Measurements from ENCODE around the gene SPATA6. TPM values are rescaled to one million over a fixed set of nuclear protein-coding genes. Genes with fewer than 3 reads are reported as not detected.

Gene SPATA6
- total and polyA plus RNA-seq, 2 of the 13 experiments (the other 11 are each of a cell fraction or from before 2014, with no cell fraction given), result 0.81 to 3.3 TPM

- no peak overlapping the region for H2AFZ ChIP-seq (ENCODE audit: low read length)
- no peak overlapping the region for H3K9ac ChIP-seq (ENCODE audit: insufficient read depth, low read depth, low read length)
- no peak overlapping the region for H3K4me3 ChIP-seq (replicated peaks in 1 of 3; ENCODE audit: insufficient read depth in 1 of 3, low read depth in 2 of 3, low read length in 3 of 3)
- intact Hi-C loops (cut with micrococcal nuclease; ENCODE audit: unreplicated experiment) (no loop called here), in situ Hi-C loops (cut with HindIII; ENCODE audit: extremely low pct_ligation_motif_present, low pct_unique_long_range_greater_than_20kb) (no loop called here)
- no peaks in the 10 kb centered on the region for H4K20me1 ChIP-seq (ENCODE audit: insufficient read depth, low read length)
- 67% methylated on average over 2 of the region's 2 CpGs for whole genome bisulfite sequencing (ENCODE audit: low lambda C conversion rate)
- TF ChIP-seq NFE2L2 (IDR thresholded peaks at IDR 0.05; ENCODE audit: low read length) (peak; percentile 88), MAFF (IDR thresholded peaks at IDR 0.05; ENCODE audit: low read depth, low read length) (peak; percentile 75), DRAP1 (CRISPR knock-in tag; IDR thresholded peaks at IDR 0.05) (no peak), MAFK (conservative IDR thresholded peaks at IDR 0.05 in 1 of 2, IDR thresholded peaks at IDR 0.05 in 1 of 2; ENCODE audit: low read length in 2 of 2) (peak; percentile 74 to 85)
- DNase-seq (ENCODE audit: low spot score) (no peak), FAIRE-seq (no peak), ATAC-seq (no peak)
- no peaks in the 10 kb centered on the region for H3K79me2 ChIP-seq (ENCODE audit: insufficient read depth, low read length)
- H3K27ac ChIP-seq (ENCODE audit: extremely low read length, insufficient read depth, low read length), result no peak overlapping the region
- no peaks in the 10 kb centered on the region for H3K4me1 ChIP-seq (ENCODE audit: insufficient read depth, low read length)
- H3K27me3 ChIP-seq (ENCODE audit: control insufficient read depth in 1 of 2, insufficient read depth in 2 of 2, low read length in 2 of 2), result no peaks in the 10 kb centered on the region
- H3K4me2 ChIP-seq (ENCODE audit: low read depth, low read length), result no peak overlapping the region
- no TSS peak for BruUV-seq (replicated peaks)
- H3K36me3 ChIP-seq (replicated peaks in 1 of 2; ENCODE audit: control insufficient read depth in 1 of 2, insufficient read depth in 2 of 2, low read length in 2 of 2), result no peaks in the 10 kb centered on the region
- H3K9me3 ChIP-seq (ENCODE audit: low read length), result no peaks in the 10 kb centered on the region
- ChIA-PET CTCF (ENCODE audit: low intra/inter-chr PET ratio, low total read pairs) (no interaction called here), POLR2A (no interaction called here)
Measured at GRCh38 chr1:48396208-48396607, 75.8 kb downstream of the SPATA6 start.

- Histone ChIP-seq H3K4me3 (replicated peaks in 1 of 3; ENCODE audit: insufficient read depth in 1 of 3, low read depth in 2 of 3, low read length in 3 of 3) (no peak overlapping the region), H2AFZ (ENCODE audit: low read length) (no peak overlapping the region), H3K9me3 (ENCODE audit: low read length) (no peaks in the 10 kb centered on the region), H3K27me3 (ENCODE audit: control insufficient read depth in 1 of 2, insufficient read depth in 2 of 2, low read length in 2 of 2) (no peaks in the 10 kb centered on the region), H3K36me3 (replicated peaks in 1 of 2; ENCODE audit: control insufficient read depth in 1 of 2, insufficient read depth in 2 of 2, low read length in 2 of 2) (no peaks in the 10 kb centered on the region), H3K27ac (ENCODE audit: extremely low read length, insufficient read depth, low read length) (no peak overlapping the region), H3K4me2 (ENCODE audit: low read depth, low read length) (no peak overlapping the region), H3K9ac (ENCODE audit: insufficient read depth, low read depth, low read length) (no peak overlapping the region), H3K4me1 (ENCODE audit: insufficient read depth, low read length) (no peaks in the 10 kb centered on the region), H3K79me2 (ENCODE audit: insufficient read depth, low read length) (no peaks in the 10 kb centered on the region), H4K20me1 (ENCODE audit: insufficient read depth, low read length) (no peaks in the 10 kb centered on the region)
- in situ Hi-C loops (cut with HindIII; ENCODE audit: extremely low pct_ligation_motif_present, low pct_unique_long_range_greater_than_20kb), result no loop called here
- BruUV-seq (replicated peaks), result no TSS peak
- POLR2A ChIA-PET, result no interaction called here
- intact Hi-C loops (cut with micrococcal nuclease; ENCODE audit: unreplicated experiment), result no loop called here
- 75% methylated on average over 2 of the region's 2 CpGs for WGBS (ENCODE audit: low lambda C conversion rate)
- no peak for DNase-seq (ENCODE audit: low spot score)
- TF ChIP-seq ZBTB7B (CRISPR knock-in tag; IDR thresholded peaks at IDR 0.05) (no peak), TIGD3 (CRISPR knock-in tag; IDR thresholded peaks at IDR 0.05; ENCODE audit: borderline replicate concordance) (no peak), ZNF275 (CRISPR knock-in tag; IDR thresholded peaks at IDR 0.05; ENCODE audit: borderline replicate concordance) (no peak), MAFF (IDR thresholded peaks at IDR 0.05; ENCODE audit: low read depth, low read length) (no peak)
- FAIRE-seq, result no peak
- no peak for ATAC-seq
- CTCF ChIA-PET (ENCODE audit: low intra/inter-chr PET ratio, low total read pairs), result no interaction called here
Measured at GRCh38 chr1:48391926-48392325, 80.1 kb downstream of the SPATA6 start.

All from HepG2 (cell line).